Type B pancreatic cell (in vitro differentiated cells): ENCODE measurements around the gene SET. TPM values are rescaled to one million over a fixed set of nuclear protein-coding genes. Genes with fewer than 3 reads are reported as not detected.

Experiments used
- DNase-seq: peaks from one replicate; pipeline ENCODE4 v3.0.0; 2021; ENCODE audit warnings: mixed read lengths; ENCODE audit not compliant: unreplicated experiment; ENCODE audit errors: extremely low spot score
- H3K27ac Mint-ChIP-seq: 2 replicates; pipeline ENCODE4 v1.8.0; 2021; ENCODE audit warnings: mild to moderate bottlenecking, mixed read lengths
- H3K27me3 Mint-ChIP-seq: 2 replicates; pipeline ENCODE4 v1.8.0; 2021; ENCODE audit warnings: mixed read lengths
- H3K36me3 Mint-ChIP-seq: 2 replicates; pipeline ENCODE4 v1.8.0; 2021; ENCODE audit warnings: mixed read lengths
- H3K4me1 Mint-ChIP-seq: one replicate; pipeline ENCODE4 v1.8.0; 2021; ENCODE audit warnings: mixed read lengths; ENCODE audit not compliant: unreplicated experiment
- H3K4me3 Mint-ChIP-seq: 2 replicates; pipeline ENCODE4 v1.8.0; 2021; ENCODE audit warnings: mild to moderate bottlenecking, mixed read lengths
- H3K9me3 Mint-ChIP-seq: 2 replicates; pipeline ENCODE4 v1.8.0; 2021; ENCODE audit warnings: mixed read lengths
- CTCF ChIP-seq: fragments of 200-600 bp; sonication (generic); conservative IDR thresholded peaks from 2 replicates; pipeline ENCODE4 v1.5.0; 2021; ENCODE audit warnings: antibody characterized with exemption, mild to moderate bottlenecking
- total RNA-seq: library from RNA; stranded (reverse); gene quantifications from 2 replicates; pipeline ENCODE4 v1.2.1, GENCODE V29; 2021; ENCODE audit warnings: low replicate concordance

The SET gene
- total RNA-seq, 1 donor from 2014 or later: 545 TPM

- Mint-ChIP-seq H3K27me3 (no peaks in the 10 kb centered on the region), H3K4me1 (peaks cover 25% of the 10 kb centered on the region), H3K9me3 (no peaks in the 10 kb centered on the region), H3K36me3 (no peaks in the 10 kb centered on the region), H3K4me3 (peak overlapping the region; percentile 94), H3K27ac (peak overlapping the region; percentile 67)
- TF ChIP-seq CTCF: no peak
- DNase-seq: no peak
Observed at GRCh38 chr9:128722380-128723351, 33.6 kb downstream of the SET start.

GRCh38 chr9:128723352-128723865, 34.4 kb downstream of the SET start:
- Mint-ChIP-seq H3K9me3 (no peaks in the 10 kb centered on the region), H3K27me3 (no peaks in the 10 kb centered on the region), H3K4me1 (peaks cover 25% of the 10 kb centered on the region), H3K27ac (peak overlapping the region; percentile 77), H3K36me3 (no peaks in the 10 kb centered on the region), H3K4me3 (peak overlapping the region; percentile 94)
- no peak for DNase-seq
- no peak for TF ChIP-seq CTCF

GRCh38 chr9:128723866-128724743, 35.1 kb downstream of the SET start, which contains the start of gene ZDHHC12:
TSS of gene ZDHHC12 (minus strand) at chr9:128724127. CDS start at chr9:128724093, 34 bp downstream.
- DNase-seq: peak; percentile 94
- no peaks in the 10 kb centered on the region for H3K9me3 Mint-ChIP-seq
- H3K4me3 Mint-ChIP-seq: peak within 1 kb of the TSS; percentile 94
- peaks cover 25% of the 10 kb centered on the region for H3K4me1 Mint-ChIP-seq
- no peak for TF ChIP-seq CTCF
- H3K27ac Mint-ChIP-seq: peak within 1 kb of the TSS; percentile 84
- H3K36me3 Mint-ChIP-seq: no peaks in the 10 kb centered on the region
- H3K27me3 Mint-ChIP-seq: no peaks in the 10 kb centered on the region

- H3K4me1 Mint-ChIP-seq: peaks cover 25% of the 10 kb centered on the region
- H3K27me3 Mint-ChIP-seq: no peaks in the 10 kb centered on the region
- no peak for DNase-seq
- peak overlapping the region; percentile 92 for H3K4me3 Mint-ChIP-seq
- TF ChIP-seq CTCF: no peak
- no peaks in the 10 kb centered on the region for H3K9me3 Mint-ChIP-seq
- peak overlapping the region; percentile 84 for H3K27ac Mint-ChIP-seq
- no peaks in the 10 kb centered on the region for H3K36me3 Mint-ChIP-seq
Observed at GRCh38 chr9:128724744-128725211, 35.8 kb downstream of the SET start.

- no peaks in the 10 kb centered on the region for H3K36me3 Mint-ChIP-seq
- H3K4me3 Mint-ChIP-seq: no peak overlapping the region
- DNase-seq: no peak
- H3K27me3 Mint-ChIP-seq: no peaks in the 10 kb centered on the region
- no peak for TF ChIP-seq CTCF
- H3K9me3 Mint-ChIP-seq: no peaks in the 10 kb centered on the region
- H3K4me1 Mint-ChIP-seq: peaks cover 21% of the 10 kb centered on the region
- no peak overlapping the region for H3K27ac Mint-ChIP-seq
Observed at GRCh38 chr9:128727640-128728248, 38.7 kb downstream of the SET start.
